Sigmoid colon (tissue), 4 donors: ENCODE measurements around the gene SLC39A2.

Experiments
- EP300 ChIP-seq, 4 donors: sonication (generic); formaldehyde crosslinking; IDR thresholded peaks; one replicate each; pipeline ENCODE4 v1.6.1; 2017; ENCODE audit warnings: antibody characterized with exemption in 4 of 4
- POLR2A ChIP-seq, 2 donors: fragments of 450-650 bp; IDR thresholded peaks; one replicate each; pipeline ENCODE4 v1.6.1; 2016; ENCODE audit warnings: antibody characterized with exemption in 2 of 2, mild to moderate bottlenecking in 2 of 2, moderate library complexity in 2 of 2
- POLR2AphosphoS5 ChIP-seq, 4 donors: sonication (generic); formaldehyde crosslinking; IDR thresholded peaks; one replicate each; pipeline ENCODE4 v1.6.1; 2017; ENCODE audit warnings: antibody characterized with exemption in 4 of 4
- TF ChIP-seq, protein P1 (sequence below), 4 experiments: fragments of 450-650 bp in 3 of 4; fragments of 200-600 bp in 1 of 4; IDR thresholded peaks; one replicate each; pipeline ENCODE4 v1.5.1; 2016 to 2019; ENCODE audit warnings: antibody characterized with exemption in 4 of 4, mild to moderate bottlenecking in 3 of 4, moderate library complexity in 2 of 4

DNA sequence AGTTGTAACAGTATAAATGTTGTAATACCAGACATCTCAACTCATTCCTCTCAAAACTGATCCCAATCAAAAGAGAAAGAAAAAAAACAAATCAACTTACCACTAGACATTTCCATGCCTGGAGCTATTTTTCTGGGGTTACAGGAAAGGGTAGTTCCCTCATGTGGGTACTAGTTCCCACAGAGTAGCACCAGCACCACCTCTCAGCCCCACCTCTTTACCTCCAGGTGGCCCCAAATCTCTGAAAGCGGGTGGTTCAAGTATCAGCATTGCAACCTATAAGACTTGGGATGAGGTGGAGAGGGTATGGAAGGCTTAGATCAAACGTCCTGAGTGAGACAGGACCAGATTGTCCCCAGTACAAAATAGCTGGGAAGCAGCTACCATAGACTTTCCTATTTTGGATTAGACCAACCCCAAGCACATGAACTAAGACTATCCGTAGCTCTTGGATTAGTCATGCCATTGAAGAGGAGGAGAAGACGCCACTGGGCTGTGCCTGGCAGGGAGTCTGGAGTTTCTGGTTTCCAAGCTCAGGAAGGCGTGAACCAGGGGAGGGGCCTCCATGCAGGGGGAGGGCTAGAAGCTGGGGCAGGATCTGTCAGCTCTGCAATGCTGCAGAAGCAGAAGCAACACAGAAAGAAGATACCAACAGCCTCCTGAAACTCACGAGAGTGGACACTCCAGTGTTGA is at the start of gene SLC39A2:
- TF ChIP-seq POLR2A (IDR thresholded peaks at IDR 0.05) (no peak), POLR2AphosphoS5 (IDR thresholded peaks at IDR 0.05) (no peak), EP300 (IDR thresholded peaks at IDR 0.05) (no peak)
- TF ChIP-seq, protein P1, sequence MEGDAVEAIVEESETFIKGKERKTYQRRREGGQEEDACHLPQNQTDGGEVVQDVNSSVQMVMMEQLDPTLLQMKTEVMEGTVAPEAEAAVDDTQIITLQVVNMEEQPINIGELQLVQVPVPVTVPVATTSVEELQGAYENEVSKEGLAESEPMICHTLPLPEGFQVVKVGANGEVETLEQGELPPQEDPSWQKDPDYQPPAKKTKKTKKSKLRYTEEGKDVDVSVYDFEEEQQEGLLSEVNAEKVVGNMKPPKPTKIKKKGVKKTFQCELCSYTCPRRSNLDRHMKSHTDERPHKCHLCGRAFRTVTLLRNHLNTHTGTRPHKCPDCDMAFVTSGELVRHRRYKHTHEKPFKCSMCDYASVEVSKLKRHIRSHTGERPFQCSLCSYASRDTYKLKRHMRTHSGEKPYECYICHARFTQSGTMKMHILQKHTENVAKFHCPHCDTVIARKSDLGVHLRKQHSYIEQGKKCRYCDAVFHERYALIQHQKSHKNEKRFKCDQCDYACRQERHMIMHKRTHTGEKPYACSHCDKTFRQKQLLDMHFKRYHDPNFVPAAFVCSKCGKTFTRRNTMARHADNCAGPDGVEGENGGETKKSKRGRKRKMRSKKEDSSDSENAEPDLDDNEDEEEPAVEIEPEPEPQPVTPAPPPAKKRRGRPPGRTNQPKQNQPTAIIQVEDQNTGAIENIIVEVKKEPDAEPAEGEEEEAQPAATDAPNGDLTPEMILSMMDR (IDR thresholded peaks at IDR 0.05), result no peak
